ENCODE results near the gene NR3C2.

Gene NR3C2

GRCh38 chr4:148073349-148073748 lies 368.9 kb downstream of the NR3C2 start:
- FAIRE-seq = no peak
- no peak for DNase-seq (ENCODE audit: insufficient read length, low spot score)
- TF ChIP-seq PAX5 (IDR thresholded peaks at IDR 0.05; ENCODE audit: insufficient read depth, low read length, severe bottlenecking) = no peak

- TF ChIP-seq SPI1 (IDR thresholded peaks at IDR 0.05; ENCODE audit: low read depth, low read length) (no peak), PAX5 (IDR thresholded peaks at IDR 0.05; ENCODE audit: insufficient read depth, low read length, severe bottlenecking) (no peak), POLR2A (IDR thresholded peaks at IDR 0.05; ENCODE audit: low read depth, low read length) (no peak), POLR2AphosphoS5 (IDR thresholded peaks at IDR 0.05; ENCODE audit: low read depth, low read length) (no peak), POU2F2 (IDR thresholded peaks at IDR 0.05; ENCODE audit: low read depth, low read length) (no peak), TAF1 (IDR thresholded peaks at IDR 0.05; ENCODE audit: low read depth, low read length) (no peak)
- DNase-seq (ENCODE audit: insufficient read length, low spot score) (no peak), FAIRE-seq (no peak)
These were observed 369.4 kb downstream of the NR3C2 start for GRCh38 chr4:148072789-148073188.

- FAIRE-seq (no peak), DNase-seq (ENCODE audit: insufficient read length, low spot score) (no peak)
- TF ChIP-seq TAF1 (IDR thresholded peaks at IDR 0.05; ENCODE audit: low read depth, low read length) (no peak), SPI1 (IDR thresholded peaks at IDR 0.05; ENCODE audit: low read depth, low read length) (no peak), POU2F2 (IDR thresholded peaks at IDR 0.05; ENCODE audit: low read depth, low read length) (no peak), PAX5 (IDR thresholded peaks at IDR 0.05; ENCODE audit: insufficient read depth, low read length, severe bottlenecking) (no peak), POLR2A (IDR thresholded peaks at IDR 0.05; ENCODE audit: low read depth, low read length) (no peak), POLR2AphosphoS5 (IDR thresholded peaks at IDR 0.05; ENCODE audit: low read depth, low read length) (no peak)
These were observed 371.2 kb downstream of the NR3C2 start for GRCh38 chr4:148071009-148071408.

- FAIRE-seq (no peak), DNase-seq (ENCODE audit: insufficient read length, low spot score) (no peak)
- no peak for TF ChIP-seq PAX5 (IDR thresholded peaks at IDR 0.05; ENCODE audit: insufficient read depth, low read length, severe bottlenecking)
- no peak for TF ChIP-seq SPI1 (IDR thresholded peaks at IDR 0.05; ENCODE audit: low read depth, low read length)
- TF ChIP-seq POLR2AphosphoS5 (IDR thresholded peaks at IDR 0.05; ENCODE audit: low read depth, low read length) = no peak
- no peak for TF ChIP-seq POLR2A (IDR thresholded peaks at IDR 0.05; ENCODE audit: low read depth, low read length)
- TF ChIP-seq POU2F2 (IDR thresholded peaks at IDR 0.05; ENCODE audit: low read depth, low read length) = no peak
- no peak for TF ChIP-seq TAF1 (IDR thresholded peaks at IDR 0.05; ENCODE audit: low read depth, low read length)
These were observed 372.4 kb downstream of the NR3C2 start for GRCh38 chr4:148069895-148070178.

- TF ChIP-seq POU2F2 (IDR thresholded peaks at IDR 0.05; ENCODE audit: low read depth, low read length) = no peak
- TF ChIP-seq PAX5 (IDR thresholded peaks at IDR 0.05; ENCODE audit: insufficient read depth, low read length, severe bottlenecking) = no peak
- TF ChIP-seq TAF1 (IDR thresholded peaks at IDR 0.05; ENCODE audit: low read depth, low read length) = no peak
- no peak for TF ChIP-seq POLR2AphosphoS5 (IDR thresholded peaks at IDR 0.05; ENCODE audit: low read depth, low read length)
- TF ChIP-seq SPI1 (IDR thresholded peaks at IDR 0.05; ENCODE audit: low read depth, low read length) = no peak
- TF ChIP-seq POLR2A (IDR thresholded peaks at IDR 0.05; ENCODE audit: low read depth, low read length) = no peak
- FAIRE-seq = no peak
These were observed 372.9 kb downstream of the NR3C2 start for GRCh38 chr4:148069086-148069894.

GRCh38 chr4:148068065-148068911 lies 373.9 kb downstream of the NR3C2 start:
- no peak for FAIRE-seq
- TF ChIP-seq POLR2A (IDR thresholded peaks at IDR 0.05; ENCODE audit: low read depth, low read length) (no peak), PAX5 (IDR thresholded peaks at IDR 0.05; ENCODE audit: insufficient read depth, low read length, severe bottlenecking) (no peak), POLR2AphosphoS5 (IDR thresholded peaks at IDR 0.05; ENCODE audit: low read depth, low read length) (no peak), TAF1 (IDR thresholded peaks at IDR 0.05; ENCODE audit: low read depth, low read length) (no peak), SPI1 (IDR thresholded peaks at IDR 0.05; ENCODE audit: low read depth, low read length) (no peak), POU2F2 (IDR thresholded peaks at IDR 0.05; ENCODE audit: low read depth, low read length) (no peak)

More at GRCh38 chr4:148069086-148069894, 372.9 kb downstream of the NR3C2 start:
- no peak for DNase-seq (ENCODE audit: insufficient read length, low spot score)

GRCh38 chr4:148067301-148067916 lies 374.8 kb downstream of the NR3C2 start:
- FAIRE-seq (no peak), DNase-seq (ENCODE audit: insufficient read length, low spot score) (no peak)
- TF ChIP-seq TAF1 (IDR thresholded peaks at IDR 0.05; ENCODE audit: low read depth, low read length) = no peak
- no peak for TF ChIP-seq SPI1 (IDR thresholded peaks at IDR 0.05; ENCODE audit: low read depth, low read length)

More at GRCh38 chr4:148068065-148068911, 373.9 kb downstream of the NR3C2 start:
- no peak for DNase-seq (ENCODE audit: insufficient read length, low spot score)

GRCh38 chr4:148065075-148065474 lies 377.1 kb downstream of the NR3C2 start:
- DNase-seq (ENCODE audit: insufficient read length, low spot score) (no peak), FAIRE-seq (no peak)
- TF ChIP-seq POLR2AphosphoS5 (IDR thresholded peaks at IDR 0.05; ENCODE audit: low read depth, low read length) = no peak
- no peak for TF ChIP-seq POLR2A (IDR thresholded peaks at IDR 0.05; ENCODE audit: low read depth, low read length)
- no peak for TF ChIP-seq POU2F2 (IDR thresholded peaks at IDR 0.05; ENCODE audit: low read depth, low read length)
- no peak for TF ChIP-seq SPI1 (IDR thresholded peaks at IDR 0.05; ENCODE audit: low read depth, low read length)
- no peak for TF ChIP-seq PAX5 (IDR thresholded peaks at IDR 0.05; ENCODE audit: insufficient read depth, low read length, severe bottlenecking)
- TF ChIP-seq TAF1 (IDR thresholded peaks at IDR 0.05; ENCODE audit: low read depth, low read length) = no peak

- DNase-seq (ENCODE audit: insufficient read length, low spot score) = no peak
- FAIRE-seq = no peak
- TF ChIP-seq POU2F2 (IDR thresholded peaks at IDR 0.05; ENCODE audit: low read depth, low read length) (no peak), POLR2A (IDR thresholded peaks at IDR 0.05; ENCODE audit: low read depth, low read length) (no peak), POLR2AphosphoS5 (IDR thresholded peaks at IDR 0.05; ENCODE audit: low read depth, low read length) (no peak), SPI1 (IDR thresholded peaks at IDR 0.05; ENCODE audit: low read depth, low read length) (no peak), TAF1 (IDR thresholded peaks at IDR 0.05; ENCODE audit: low read depth, low read length) (no peak), PAX5 (IDR thresholded peaks at IDR 0.05; ENCODE audit: insufficient read depth, low read length, severe bottlenecking) (no peak)
These were observed 377.8 kb downstream of the NR3C2 start for GRCh38 chr4:148064451-148064850.
